Fibroblast of the aortic adventitia (primary cell): ENCODE measurements around the gene FBL. TPM values are rescaled to one million over a fixed set of nuclear protein-coding genes. Genes with fewer than 3 reads are reported as not detected.
A peak's percentile ranks its signal among the peaks of the same experiment; 100 is the strongest.
"Not testable (repeated sequence)": the region's sequence is repeated elsewhere in the genome, so short reads cannot be mapped to it uniquely, and the experiment has no call there.

ENCODE experiments used
- DNase-seq: peaks from one replicate; pipeline ENCODE4 v3.0.0-alpha.2; 2010; ENCODE audit warnings: low read depth
- H3K4me3 ChIP-seq: 2 replicates; pipeline ENCODE4 v1.5.1; 2011; ENCODE audit warnings: low read depth, mild to moderate bottlenecking, control low read depth, low read length, moderate library complexity
- total RNA-seq: library from RNA; depleted of rRNA; stranded (reverse); fragments of >200 nt; gene quantifications from 2 replicates; pipeline ENCODE4 v1.2.3, GENCODE V29; 2012; ENCODE audit warnings: low replicate concordance
- TF ChIP-seq, protein P1 (sequence below): IDR thresholded peaks from 2 replicates; pipeline ENCODE4 v1.5.1; 2011; ENCODE audit warnings: mild to moderate bottlenecking, low read length, control low read depth, inconsistent platforms; ENCODE audit not compliant: insufficient read depth

The FBL gene
- total RNA-seq: 105 and 162 TPM in 2 replicates

DNA sequence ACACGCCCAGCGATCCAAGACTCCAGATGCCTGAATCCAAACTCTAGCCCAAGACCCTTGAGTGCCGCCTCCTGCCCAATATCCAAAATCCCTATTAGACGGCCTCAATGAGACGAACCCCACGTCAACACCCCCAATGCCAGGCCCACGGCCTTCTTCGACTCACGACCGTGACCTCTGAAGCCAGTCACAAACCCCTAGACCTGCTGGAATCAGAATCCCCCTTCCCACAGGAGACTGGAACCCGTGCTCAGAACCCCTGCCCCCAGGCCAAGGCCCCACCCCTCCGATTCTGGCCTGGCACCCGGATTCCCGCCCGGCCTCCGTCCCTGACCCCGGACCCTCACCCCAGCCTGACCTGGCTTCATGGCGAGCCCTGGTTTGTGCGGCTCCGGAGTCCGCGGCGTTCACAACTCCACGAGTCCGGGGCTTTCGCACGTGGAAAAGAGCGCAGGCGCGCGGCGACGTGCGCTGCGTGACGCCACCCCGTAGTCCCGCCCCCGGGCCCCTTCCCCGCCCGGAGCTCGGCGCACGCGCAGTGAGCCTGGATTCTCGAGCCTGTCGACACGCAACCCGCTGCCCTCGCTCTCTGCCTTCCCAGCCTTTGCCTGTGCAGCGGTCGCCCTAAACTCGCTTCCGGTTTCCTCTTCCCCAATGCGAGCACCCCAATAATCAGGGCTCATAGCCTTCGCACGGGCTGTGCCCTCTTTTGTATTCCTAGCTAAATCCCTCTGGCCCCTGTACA is at the start of gene FBL:
Gene FBL, minus strand, starts transcription at position 447 of the 745 bp plus-strand sequence. Its CDS starts 79 bp downstream, at position 368.
- H3K4me3 ChIP-seq: peak within 1 kb of the TSS; percentile 95
- TF ChIP-seq, protein P1, sequence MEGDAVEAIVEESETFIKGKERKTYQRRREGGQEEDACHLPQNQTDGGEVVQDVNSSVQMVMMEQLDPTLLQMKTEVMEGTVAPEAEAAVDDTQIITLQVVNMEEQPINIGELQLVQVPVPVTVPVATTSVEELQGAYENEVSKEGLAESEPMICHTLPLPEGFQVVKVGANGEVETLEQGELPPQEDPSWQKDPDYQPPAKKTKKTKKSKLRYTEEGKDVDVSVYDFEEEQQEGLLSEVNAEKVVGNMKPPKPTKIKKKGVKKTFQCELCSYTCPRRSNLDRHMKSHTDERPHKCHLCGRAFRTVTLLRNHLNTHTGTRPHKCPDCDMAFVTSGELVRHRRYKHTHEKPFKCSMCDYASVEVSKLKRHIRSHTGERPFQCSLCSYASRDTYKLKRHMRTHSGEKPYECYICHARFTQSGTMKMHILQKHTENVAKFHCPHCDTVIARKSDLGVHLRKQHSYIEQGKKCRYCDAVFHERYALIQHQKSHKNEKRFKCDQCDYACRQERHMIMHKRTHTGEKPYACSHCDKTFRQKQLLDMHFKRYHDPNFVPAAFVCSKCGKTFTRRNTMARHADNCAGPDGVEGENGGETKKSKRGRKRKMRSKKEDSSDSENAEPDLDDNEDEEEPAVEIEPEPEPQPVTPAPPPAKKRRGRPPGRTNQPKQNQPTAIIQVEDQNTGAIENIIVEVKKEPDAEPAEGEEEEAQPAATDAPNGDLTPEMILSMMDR: no peak
- DNase-seq: peak; percentile 89

DNA sequence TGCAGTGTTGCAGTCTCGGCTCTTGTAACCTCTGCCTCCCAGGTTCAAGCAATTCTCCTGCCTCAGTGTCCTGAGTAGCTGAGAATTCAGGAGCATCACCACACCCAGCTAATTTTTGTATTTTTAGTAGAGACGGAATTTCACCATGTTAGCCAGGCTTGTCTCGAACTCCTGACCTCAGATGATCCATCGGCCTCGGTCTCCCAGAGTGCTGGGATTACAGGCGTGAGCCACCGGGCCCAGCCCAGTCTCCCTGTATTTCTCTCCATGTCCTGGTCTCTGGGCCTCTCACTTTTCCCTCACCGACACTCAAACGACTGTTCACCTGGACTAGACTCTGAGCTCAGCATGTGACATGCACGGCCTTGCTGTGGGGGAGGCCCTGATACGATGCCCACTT is 48.9 kb upstream of the FBL start:
- DNase-seq, H3K4me3 ChIP-seq: not testable (repeated sequence)

DNA sequence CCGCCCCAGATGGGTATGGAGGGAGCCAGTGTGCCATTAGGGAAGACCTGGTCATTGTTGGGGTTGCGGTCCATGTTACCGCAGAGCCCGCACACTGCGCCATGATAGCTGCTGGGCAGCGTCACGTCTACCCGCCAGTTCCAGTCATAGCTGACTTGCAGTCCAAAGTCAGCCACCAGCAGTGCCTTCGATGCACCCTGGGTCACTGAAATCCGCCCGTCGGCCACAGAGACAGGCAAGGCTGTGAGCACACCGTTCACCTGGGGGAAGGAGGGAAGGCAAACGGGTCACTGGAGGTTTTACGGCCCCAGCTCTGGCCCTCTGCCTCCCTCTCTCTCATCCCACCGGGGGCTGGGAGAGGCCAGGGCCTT is 48.0 kb upstream of the FBL start:
- DNase-seq, H3K4me3 ChIP-seq: not testable (repeated sequence)

DNA sequence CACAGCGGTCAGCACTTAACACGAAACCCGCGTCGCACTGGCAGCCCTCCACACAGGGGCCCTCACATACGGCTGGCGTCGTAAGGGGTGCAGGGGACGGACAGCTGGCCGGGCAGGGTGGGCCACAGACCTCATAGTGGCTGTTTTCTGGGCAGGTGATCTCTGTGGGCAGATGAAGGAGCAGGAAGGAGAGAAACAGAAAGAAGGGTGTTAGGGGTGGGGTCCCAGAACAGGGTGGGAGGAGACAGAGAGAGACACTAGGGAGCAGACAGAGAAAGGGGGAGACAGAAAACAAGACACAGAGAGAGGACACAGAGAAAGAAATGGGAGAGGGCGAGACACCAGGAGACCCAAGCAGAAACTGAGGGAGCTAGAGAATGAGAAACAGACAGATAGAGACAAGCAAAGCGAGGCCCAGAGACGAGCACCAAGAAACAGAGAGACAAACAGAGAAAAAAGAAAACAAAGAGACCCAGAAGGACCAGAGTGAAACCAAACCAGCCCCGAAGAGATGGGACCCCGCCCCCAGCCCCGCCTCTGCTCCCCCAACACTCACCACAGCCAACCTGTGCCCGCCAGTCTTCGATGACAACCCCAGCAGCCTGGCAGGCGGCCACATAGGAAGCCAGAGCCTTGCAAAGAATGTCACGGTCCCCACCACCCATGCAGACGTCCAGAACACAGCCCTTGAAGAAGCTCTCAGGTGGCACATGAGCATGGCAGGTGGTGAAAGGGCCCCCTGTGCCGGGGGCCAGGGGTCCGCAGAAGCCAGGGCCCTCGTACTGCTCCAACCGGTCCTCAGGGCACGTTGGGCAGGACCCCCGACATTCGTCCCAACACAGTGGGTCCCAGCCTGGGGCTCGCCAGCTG is 47.4 kb upstream of the FBL start:
- not testable (repeated sequence) for H3K4me3 ChIP-seq, DNase-seq

DNA sequence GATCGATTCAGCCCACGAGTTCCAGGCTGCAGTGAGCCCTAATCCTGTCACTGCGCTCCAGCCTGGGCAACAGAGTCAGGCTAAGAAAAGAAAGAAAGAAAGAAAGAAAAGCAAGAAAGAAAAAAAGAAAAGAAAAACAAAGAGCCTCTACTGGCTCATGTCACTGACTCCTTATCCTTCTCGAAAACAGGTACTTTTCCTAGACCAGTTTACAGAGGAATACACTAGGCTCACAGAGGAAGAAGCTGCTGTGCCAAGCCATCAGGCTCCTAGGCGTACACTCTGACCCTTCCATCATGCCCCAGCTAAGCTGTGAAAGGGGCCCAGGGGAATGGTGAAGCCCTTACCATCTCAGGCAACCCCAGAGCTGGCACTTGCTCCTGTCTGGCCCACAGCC is 46.3 kb upstream of the FBL start:
- DNase-seq: not testable (repeated sequence)

DNA sequence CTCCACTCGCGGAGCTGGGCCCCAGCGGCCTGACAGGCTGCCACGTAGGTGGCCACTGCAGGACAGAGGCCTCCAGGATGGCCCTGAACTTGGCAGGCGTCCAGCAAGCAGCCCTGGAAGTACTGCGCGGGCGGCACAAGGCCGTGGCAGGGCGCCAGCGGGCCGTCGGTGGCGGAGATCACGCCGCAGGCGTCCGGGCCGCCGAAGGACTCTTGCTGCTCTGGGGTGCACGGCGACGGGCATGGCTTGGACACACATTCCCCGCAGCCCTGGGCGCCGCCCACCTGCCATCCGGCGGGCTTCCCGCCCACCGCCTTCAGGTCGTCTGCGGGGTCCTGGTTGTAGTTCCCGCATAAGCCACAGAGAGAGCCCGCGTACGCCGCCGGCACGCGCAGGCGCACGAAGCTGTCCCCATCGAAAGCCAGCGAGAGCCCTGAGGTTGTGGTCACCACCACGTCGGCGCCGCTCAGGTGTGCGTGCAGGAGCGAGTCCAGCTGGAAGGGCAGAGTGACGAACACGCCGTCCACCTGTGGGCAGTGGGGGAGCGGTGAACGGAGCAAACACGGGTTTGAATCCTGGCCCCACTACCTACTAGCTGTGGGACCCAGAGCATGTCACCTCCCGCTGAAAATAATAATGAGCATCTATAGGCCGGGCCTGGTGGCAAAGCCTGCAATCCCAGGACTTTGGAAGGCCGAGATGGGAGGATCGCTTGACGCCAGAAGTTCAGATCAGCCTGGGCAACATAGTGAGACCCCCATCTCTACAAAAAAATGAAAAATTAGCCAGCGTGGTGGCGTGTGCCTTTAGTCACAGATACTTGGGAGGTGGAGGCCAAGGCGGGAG is 45.7 kb upstream of the FBL start:
- TF ChIP-seq, protein P1: peak; percentile 17
- not testable (repeated sequence) for H3K4me3 ChIP-seq, DNase-seq

More for the DNA sequence above, 46.3 kb upstream of the FBL start:
- H3K4me3 ChIP-seq: not testable (repeated sequence)

DNA sequence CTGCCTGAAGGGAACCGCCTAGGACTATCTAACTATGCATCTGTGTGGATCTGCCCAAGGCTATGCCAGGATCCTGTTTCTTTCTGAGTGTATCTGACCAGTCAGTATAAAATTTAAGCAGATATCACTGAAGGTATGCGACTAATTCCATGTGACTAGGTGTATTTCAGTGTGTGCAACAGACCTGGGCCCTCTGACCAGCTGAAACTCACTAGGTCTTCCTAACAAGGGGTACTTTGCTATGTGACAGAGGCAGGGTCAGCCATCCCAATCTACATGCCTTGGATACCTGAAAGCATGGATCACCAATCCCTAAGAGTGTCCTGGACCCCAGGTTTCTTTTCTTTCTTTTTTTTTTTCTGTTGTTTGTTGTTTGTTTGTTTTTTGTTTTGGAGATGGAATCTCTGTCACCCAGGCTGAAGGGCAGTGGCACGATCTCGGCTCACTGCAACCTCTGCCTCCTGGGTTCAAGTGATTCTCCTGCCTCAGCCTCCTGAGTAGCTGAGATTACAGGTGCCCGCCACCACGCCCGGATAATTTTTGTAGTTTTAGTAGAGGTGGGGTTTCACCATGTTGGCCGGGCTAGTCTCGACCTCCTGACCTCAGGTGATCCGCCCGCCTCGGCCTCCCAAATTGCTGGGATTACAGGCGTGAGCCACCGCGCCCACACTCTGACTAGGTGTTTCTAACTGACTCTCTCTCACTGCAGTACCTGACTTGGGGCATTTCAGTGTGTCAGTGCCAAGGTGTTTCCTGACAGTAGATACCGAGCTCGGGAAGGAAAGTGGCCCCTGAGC is 44.8 kb upstream of the FBL start:
- no peak overlapping the region for H3K4me3 ChIP-seq
- no peak for DNase-seq
- TF ChIP-seq, protein P1: no peak

DNA sequence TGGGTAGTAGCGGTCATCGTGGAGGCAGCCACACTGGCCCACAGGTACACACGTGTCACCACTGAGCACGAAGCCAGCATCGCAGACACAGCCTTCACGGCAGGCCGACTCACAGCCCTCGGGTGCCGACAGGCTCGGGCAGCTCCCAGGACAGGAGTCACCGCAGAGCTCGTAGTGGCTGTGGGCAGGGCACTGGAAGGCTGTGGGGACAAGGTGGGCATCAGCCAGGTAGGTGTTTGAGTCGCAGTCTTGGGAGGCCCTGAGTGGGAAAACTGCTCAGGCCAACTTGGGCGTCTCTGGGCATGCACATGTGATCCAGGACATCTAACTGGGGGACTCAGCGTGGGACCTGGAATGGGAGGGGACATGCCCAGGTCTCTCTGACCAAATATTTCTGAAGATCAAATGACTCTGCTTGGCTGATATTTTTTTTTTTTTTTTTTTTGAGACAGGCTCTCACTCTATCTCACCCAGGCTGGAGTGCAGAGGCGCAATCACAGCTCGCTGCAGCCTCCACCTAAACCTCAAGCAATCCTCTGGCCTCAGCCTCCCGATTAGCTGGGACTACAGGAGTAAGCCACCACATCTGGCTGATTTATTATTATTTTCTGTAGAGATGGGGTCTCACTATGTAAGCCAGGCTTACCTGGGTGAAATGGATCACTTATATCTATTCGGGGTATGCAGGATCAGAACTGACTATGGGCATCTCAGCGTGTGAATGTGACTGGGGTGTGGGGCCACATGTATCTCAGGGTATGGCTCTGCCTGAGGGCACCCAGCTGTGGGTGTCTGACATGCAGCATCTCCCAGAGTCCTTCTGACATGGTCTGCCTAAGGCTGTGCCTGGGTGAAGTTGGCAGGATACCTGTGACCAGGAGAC is 43.9 kb upstream of the FBL start:
- H3K4me3 ChIP-seq, DNase-seq: not testable (repeated sequence)

DNA sequence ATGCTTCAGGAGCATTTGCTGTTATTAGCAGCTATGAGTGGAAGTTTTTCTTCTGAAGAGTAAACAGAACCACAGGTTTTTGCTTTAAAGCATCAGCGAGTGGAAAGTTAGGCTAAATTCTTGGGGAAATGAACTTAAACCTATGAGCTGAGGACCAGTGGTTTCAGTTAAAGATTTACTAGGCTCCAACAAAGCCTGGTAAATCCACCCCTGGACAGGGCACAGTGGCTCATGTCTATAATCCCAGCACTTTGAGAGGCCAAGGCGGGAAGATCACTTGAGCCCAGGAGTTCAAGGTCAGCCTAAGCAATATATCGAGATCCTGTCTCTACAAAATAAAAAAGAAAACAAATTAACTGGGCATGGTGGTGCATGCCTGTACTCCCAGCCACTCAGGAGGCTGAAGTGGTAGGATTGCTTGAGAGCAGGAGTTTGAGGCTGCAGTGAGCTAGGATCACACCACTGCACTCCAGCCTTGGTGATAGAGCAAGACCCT is 41.3 kb upstream of the FBL start:
- H3K4me3 ChIP-seq, DNase-seq: not testable (repeated sequence)

DNA sequence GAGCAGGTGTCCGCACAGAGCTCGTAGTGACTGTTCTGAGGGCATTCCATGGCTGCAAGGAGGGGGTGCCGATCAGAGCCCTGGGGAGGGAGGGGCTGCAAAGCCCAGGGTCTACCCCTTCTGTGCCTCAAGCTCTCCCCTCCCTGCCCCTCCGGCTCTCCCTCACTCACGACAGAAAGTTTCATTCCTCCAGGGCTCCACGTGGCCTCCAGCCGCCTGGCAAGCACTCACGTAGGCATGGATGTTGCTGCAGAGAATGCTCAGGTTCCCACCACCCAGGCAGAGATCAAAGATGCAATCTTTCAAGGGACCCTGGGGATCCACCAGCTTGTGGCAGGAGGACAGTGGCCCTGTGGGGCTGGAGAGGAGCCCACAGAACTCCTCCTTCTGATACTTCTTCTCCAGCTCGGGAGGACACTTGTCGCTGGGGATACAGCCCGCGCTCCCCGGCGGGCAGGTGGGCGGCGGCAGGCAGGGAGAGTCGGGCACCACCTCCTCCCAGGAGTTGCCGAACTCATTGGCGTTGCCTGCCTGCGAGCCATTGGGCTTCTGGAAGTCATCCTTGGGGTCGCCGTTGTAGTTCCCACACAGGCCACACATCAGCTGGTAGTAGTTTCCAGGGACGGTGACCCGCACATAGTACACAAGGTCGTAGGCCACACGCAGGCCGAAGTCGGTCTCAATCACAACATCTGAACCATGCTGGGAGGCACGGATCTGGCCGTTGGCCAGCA is 39.8 kb upstream of the FBL start:
- H3K4me3 ChIP-seq, DNase-seq: not testable (repeated sequence)

DNA sequence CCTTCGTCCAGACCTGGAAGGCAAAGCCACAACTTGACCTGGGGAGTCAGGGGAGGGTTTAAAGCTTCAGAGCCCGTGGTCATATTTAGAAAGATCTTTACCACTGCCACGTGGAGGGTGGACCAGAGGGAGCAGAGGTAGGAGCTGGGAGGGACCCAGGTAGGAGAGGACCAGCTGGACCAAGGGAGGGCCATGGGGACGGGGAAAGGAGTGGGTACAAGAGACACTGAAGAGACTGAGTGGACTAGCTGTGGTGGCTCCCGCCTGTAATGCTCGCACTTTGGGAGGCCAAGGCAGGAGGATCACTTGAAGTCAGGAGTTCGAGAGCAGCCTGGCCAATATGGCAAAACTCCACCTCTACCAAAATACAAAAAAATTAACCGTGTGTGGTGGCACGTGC is 38.5 kb upstream of the FBL start:
- not testable (repeated sequence) for H3K4me3 ChIP-seq, DNase-seq

DNA sequence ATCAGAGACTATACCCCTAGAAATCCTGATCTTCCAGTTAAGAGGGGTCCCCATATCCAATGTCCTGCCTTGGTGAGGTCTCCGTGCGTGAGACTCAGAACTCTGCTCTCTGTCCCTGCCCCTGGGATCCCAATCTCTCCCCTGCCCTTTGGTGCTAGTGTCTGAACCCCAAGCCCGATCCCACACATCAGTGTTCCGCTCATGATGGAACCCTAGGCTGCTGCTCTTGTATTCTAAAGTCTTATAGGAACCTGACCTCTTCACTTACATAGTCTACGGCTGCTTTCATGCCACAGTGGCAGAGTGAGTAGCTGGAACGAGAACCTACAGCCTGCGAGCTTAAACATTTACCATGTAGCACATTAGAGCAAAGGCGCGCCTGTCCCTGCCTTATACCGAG is 36.5 kb upstream of the FBL start:
- not testable (repeated sequence) for DNase-seq, H3K4me3 ChIP-seq
